GM10266 (cell line): ENCODE measurements around the gene OR4D9.
"Not testable (repeated sequence)": the region's sequence is repeated elsewhere in the genome, so short reads cannot be mapped to it uniquely, and the experiment has no call there.

ENCODE experiments used
- DNase-seq: peaks from one replicate; pipeline ENCODE4 v3.0.0; 2012; ENCODE audit errors: extremely low spot score
- TF ChIP-seq, protein P1 (sequence below): IDR thresholded peaks from 2 replicates; pipeline ENCODE4 v1.5.1; 2012; ENCODE audit warnings: mild to moderate bottlenecking, low read depth; ENCODE audit not compliant: control insufficient read depth, insufficient read depth; ENCODE audit errors: missing control alignments

The OR4D9 gene

DNA sequence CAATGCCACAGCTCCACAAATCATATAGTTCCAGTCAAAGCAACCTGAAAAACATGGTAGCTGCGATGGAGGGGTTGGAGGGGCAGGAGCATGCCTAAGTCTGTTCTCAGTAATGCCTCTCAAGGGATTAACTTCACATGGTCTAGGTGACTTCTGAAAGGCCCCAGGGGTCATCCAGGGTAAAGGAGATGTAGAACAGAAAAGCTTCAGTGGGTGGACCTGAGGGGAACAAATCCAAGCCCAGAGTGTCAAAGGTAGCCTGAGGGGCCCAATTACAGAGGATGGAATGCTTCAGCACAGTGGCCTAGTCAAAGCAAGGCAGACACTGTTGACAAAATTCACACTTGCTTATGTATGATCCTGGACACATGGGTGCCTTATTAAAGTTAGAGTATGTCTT lies 23.3 kb downstream of the OR4D9 start:
- TF ChIP-seq, protein P1, sequence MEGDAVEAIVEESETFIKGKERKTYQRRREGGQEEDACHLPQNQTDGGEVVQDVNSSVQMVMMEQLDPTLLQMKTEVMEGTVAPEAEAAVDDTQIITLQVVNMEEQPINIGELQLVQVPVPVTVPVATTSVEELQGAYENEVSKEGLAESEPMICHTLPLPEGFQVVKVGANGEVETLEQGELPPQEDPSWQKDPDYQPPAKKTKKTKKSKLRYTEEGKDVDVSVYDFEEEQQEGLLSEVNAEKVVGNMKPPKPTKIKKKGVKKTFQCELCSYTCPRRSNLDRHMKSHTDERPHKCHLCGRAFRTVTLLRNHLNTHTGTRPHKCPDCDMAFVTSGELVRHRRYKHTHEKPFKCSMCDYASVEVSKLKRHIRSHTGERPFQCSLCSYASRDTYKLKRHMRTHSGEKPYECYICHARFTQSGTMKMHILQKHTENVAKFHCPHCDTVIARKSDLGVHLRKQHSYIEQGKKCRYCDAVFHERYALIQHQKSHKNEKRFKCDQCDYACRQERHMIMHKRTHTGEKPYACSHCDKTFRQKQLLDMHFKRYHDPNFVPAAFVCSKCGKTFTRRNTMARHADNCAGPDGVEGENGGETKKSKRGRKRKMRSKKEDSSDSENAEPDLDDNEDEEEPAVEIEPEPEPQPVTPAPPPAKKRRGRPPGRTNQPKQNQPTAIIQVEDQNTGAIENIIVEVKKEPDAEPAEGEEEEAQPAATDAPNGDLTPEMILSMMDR = no peak
- no peak for DNase-seq

DNA sequence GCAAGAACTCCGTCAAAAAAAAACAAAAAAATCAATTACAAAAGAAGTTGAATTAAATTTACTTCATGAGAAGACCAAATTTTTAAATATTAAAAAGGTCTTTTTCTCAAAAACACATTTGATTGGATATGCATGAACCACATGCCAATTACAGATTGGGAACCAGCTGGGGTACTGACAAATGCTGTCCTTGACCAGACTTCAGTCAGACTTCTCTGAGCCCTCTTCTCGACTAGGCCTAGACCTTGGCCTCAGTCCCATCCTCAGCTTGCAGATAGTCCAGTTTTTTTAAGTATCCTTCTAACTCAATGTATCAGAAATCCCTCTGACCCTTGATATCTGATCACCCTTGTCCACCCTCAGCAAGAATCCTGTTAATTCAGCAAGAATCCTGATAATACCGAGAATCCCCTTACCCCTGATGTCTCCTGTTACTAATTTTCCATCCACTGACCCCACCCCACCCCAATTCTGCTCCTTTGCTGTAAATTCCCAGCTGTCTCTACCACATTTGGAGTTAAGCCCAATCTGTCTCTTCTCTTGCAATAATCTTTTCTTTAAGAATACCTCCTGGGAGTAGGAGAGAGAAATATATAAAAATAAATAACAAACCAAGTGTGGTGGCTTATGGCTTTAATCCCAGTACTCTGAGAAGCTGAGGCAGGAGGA lies 30.9 kb downstream of the OR4D9 start:
- no peak for DNase-seq
- TF ChIP-seq, protein P1 = no peak

DNA sequence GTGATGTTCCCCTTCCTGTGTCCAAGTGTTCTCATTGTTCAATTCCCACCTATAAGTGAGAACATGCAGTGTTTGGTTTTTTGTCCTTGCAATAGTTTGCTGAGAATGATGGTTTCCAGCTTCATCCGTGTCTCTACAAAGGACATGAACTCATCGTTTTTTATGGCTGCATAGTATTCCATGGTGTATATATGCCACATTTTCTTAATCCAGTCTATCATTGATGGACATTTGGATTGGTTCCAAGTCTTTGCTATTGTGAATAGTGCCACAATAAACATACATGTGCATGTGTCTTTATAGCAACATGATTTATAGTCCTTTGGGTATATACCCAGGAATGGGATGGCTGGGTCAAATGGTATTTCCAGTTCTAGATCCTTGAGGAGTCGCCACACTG lies 32.4 kb downstream of the OR4D9 start:
- DNase-seq = not testable (repeated sequence)

DNA sequence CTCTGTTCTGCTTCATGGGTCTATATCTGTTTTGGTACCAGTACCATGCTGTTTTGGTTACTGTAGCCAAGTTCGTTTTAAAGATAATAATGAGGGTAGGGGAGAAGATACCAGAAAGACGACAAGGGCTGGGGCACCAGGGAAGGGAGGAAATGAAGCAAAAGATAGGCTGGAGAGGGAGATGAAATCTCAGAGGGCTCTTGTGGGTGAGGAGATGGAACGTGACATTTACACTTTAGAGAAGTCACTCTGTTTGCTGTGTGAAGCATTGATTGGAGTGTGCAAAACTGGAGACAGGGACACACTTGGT lies 33.5 kb downstream of the OR4D9 start:
- no peak for DNase-seq
- TF ChIP-seq, protein P1 = no peak

DNA sequence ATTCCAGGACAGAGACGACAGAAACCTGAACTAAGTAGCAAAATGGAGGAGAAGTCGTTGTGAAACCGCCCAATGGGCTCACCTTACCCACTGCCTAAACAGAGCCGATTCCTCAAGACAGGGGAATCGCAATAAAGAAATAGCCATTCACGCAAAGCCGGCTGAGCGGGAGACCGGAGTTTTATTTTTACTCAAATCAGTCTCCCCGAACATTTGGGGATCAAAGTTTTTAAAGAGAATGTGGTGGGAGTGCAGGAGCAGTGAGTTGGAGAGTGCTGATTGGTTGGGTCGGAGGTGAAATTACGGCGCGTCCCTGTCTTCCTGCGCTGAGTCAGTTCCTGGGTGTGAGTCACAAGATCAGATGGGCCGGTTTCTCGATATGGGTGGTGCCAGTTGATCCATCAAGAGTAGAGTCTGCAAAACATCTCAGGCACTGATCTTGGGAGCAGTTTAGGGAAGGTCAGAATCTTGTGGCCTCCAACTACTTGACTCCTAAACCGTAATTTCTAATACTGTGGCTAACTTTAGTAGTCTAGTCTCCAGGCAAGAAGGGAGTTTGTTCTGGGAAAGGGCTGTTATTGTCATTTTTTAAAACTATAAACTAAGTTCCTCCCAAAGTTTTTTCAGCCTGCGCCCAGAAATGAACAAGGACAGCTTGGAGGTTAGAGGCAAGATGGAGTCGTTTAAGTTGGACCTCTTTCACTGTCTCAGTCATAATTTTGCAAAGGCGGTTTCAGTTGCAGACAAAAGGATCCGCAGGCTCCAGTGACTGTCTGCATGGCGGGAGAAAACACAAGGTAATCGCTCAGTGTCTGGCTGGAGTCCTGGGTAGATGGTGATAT lies 34.1 kb downstream of the OR4D9 start:
- DNase-seq = no peak
- TF ChIP-seq, protein P1 = no peak

DNA sequence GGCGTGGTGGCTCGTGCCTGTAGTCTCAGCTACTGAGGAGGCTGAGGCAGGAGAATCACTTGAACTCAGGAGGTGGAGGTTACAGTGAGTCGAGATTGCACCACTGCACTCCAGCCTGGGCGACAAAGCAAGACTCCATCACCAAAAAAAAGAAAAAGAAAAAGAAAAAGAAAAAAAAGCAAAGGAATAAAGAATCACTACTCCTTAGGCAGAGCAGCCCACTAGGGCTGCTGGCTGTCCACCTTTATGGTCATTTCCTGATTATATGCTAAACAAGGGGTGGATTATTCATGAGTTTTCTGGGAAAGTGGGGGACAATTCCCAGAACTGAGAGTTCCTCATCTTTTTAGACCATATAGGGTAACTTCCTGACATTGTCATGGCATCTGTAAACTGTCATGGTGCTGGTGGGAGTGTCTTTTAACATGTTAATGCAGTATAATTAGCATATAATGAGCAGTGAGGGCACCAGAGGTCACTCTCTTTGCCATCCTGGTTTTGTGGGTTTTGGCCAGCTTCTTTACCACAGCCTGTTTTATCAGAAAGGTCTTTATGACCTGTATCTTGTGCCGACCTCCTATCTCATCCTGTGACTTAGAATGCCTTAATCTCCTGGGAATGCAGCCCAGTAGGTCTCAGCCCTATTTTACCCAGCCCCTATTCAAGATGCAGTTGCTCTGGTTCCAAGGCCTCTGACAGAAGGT lies 36.4 kb downstream of the OR4D9 start:
- DNase-seq = not testable (repeated sequence)

DNA sequence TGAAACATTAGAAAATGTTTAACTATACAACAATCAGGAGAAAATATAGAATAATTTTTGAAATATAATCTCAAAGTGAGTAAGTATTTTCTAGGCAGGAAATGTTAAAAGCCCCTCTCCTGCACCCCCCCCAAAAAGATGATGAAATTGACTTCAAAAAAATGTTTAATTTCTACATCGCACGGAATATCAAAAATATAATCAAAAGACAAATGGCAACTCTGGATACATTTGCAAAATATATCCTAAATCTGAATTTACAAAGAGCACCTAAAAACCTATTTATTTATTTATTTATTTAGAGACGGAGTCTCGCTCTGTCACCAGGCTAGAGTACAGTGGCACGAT lies 36.9 kb downstream of the OR4D9 start:
- no peak for DNase-seq
- TF ChIP-seq, protein P1 = no peak

DNA sequence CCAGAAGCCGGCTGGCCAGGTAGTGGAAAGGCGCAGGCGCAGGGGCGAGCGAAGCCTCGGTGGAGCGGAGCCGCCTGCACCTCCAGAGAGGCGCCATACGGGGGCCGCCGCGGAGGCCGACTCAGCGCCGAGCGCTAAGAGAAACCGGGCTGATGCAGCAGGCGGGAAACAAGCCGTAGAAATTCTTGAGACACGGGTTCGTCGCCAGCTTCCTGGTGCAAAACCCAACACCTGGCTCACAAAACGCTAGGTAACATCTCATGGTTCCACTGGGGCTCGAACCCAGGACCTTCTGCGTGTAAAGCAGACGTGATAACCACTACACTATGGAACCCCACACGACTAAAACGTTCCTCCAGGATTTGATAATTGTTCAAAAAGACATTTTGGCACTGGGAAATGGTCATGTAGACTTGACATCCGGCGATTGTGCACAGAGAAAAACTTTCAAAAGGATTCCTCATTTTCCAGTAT lies 39.1 kb downstream of the OR4D9 start:
- DNase-seq = peak; percentile 73
- TF ChIP-seq, protein P1 = peak; percentile 53
